Thyroid gland (tissue), 4 donors: ENCODE data around the gene CLPSL2.

ENCODE experiments used
- POLR2A ChIP-seq, 2 donors: fragments of 450-650 bp; IDR thresholded peaks; one replicate each; pipeline ENCODE4 v1.6.1; 2017; ENCODE audit warnings: antibody characterized with exemption in 2 of 2, mild to moderate bottlenecking in 2 of 2, moderate library complexity in 1 of 2
- TF ChIP-seq, protein P1 (sequence below), 6 experiments: fragments of 200-600 bp in 3 of 6; fragments of 450-650 bp in 3 of 6; sonication (generic) in 3 of 6; IDR thresholded peaks; one replicate each; pipeline ENCODE4 v1.5.1; 2016 to 2019; ENCODE audit warnings: antibody characterized with exemption in 6 of 6, mild to moderate bottlenecking in 2 of 6, inconsistent platforms in 1 of 6, moderate library complexity in 1 of 6

DNA sequence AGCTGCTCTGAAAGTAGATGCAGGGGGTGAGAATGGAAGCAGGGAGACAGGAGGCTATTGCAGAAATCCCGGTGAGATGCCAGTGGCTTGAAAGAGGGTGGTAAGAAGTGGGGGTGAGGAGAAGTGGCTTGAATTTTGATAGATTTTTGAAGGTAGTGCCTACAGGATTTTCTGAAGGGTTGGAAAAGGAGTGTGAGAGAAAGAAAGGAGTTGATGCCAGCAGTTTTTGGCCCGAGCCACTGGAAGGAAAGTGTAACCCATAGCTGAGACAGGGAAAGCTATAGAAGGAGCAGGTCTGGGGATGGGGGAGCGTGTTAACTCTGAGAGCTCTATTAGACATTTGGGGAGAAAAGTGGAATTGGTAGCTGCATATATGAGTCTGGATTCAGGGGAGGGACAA lies 29.9 kb upstream of the CLPSL2 start:
- TF ChIP-seq, protein P1, sequence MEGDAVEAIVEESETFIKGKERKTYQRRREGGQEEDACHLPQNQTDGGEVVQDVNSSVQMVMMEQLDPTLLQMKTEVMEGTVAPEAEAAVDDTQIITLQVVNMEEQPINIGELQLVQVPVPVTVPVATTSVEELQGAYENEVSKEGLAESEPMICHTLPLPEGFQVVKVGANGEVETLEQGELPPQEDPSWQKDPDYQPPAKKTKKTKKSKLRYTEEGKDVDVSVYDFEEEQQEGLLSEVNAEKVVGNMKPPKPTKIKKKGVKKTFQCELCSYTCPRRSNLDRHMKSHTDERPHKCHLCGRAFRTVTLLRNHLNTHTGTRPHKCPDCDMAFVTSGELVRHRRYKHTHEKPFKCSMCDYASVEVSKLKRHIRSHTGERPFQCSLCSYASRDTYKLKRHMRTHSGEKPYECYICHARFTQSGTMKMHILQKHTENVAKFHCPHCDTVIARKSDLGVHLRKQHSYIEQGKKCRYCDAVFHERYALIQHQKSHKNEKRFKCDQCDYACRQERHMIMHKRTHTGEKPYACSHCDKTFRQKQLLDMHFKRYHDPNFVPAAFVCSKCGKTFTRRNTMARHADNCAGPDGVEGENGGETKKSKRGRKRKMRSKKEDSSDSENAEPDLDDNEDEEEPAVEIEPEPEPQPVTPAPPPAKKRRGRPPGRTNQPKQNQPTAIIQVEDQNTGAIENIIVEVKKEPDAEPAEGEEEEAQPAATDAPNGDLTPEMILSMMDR (IDR thresholded peaks at IDR 0.05) = no peak
- no peak for TF ChIP-seq POLR2A (IDR thresholded peaks at IDR 0.05)
